Measurements from ENCODE around the gene ITGB7. TPM values are rescaled to one million over a fixed set of nuclear protein-coding genes. Genes with fewer than 3 reads are reported as not detected.

The ITGB7 gene
- total and polyA plus RNA-seq, 12 donors = 0.33 to 7.4 (median 3.7) TPM

GRCh38 chr12:53253298-53253697 is 46.2 kb upstream of the ITGB7 start:
- TF ChIP-seq POLR2A (IDR thresholded peaks at IDR 0.05) = no peak
- TF ChIP-seq, protein P1, sequence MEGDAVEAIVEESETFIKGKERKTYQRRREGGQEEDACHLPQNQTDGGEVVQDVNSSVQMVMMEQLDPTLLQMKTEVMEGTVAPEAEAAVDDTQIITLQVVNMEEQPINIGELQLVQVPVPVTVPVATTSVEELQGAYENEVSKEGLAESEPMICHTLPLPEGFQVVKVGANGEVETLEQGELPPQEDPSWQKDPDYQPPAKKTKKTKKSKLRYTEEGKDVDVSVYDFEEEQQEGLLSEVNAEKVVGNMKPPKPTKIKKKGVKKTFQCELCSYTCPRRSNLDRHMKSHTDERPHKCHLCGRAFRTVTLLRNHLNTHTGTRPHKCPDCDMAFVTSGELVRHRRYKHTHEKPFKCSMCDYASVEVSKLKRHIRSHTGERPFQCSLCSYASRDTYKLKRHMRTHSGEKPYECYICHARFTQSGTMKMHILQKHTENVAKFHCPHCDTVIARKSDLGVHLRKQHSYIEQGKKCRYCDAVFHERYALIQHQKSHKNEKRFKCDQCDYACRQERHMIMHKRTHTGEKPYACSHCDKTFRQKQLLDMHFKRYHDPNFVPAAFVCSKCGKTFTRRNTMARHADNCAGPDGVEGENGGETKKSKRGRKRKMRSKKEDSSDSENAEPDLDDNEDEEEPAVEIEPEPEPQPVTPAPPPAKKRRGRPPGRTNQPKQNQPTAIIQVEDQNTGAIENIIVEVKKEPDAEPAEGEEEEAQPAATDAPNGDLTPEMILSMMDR (IDR thresholded peaks at IDR 0.05) = no peak
- intact Hi-C loops (cut with DNase I) = loop anchor here in 1 of 2 donors (5.0 kb wide), 1 partner anchor 41 kb away; no protein-coding TSS in a partner anchor
- Histone ChIP-seq H3K9me3 (replicated peaks in 1 of 3) (no peaks in the 10 kb centered on the region), H3K27me3 (no peaks in the 10 kb centered on the region), H3K36me3 (replicated peaks in 1 of 2) (peaks cover 0 to 11% of the 10 kb centered on the region in 2 donors), H3K27ac (peak overlapping the region in 2 of 5 donors; percentile 94 to 95), H3K4me3 (no peak overlapping the region), H3K4me1 (replicated peaks in 1 of 2) (peaks cover 20 to 26% of the 10 kb centered on the region in 2 donors)
- DNase-seq = no peak
- WGBS, 4 donors = 86 to 89% (median 87%) methylated on average over 3 to 13 of the region's 13 CpGs

GRCh38 chr12:53252349-53252916 is 45.4 kb upstream of the ITGB7 start:
- peak in 2 of 7 donors; percentile 37 to 65 for DNase-seq
- TF ChIP-seq, protein P1 (IDR thresholded peaks at IDR 0.05) = peak in 1 of 6 experiments; percentile 14
- no peak for TF ChIP-seq POLR2A (IDR thresholded peaks at IDR 0.05)
- H3K4me3 ChIP-seq = peak overlapping the region in 3 of 4 donors; percentile 42 to 92 (median 79)
- WGBS, 4 donors = 0 to 9% (median 7%) methylated on average over 11 to 19 of the region's 19 CpGs
- H3K27ac ChIP-seq = peak overlapping the region in 4 of 5 donors; percentile 76 to 95 (median 92)
- H3K27me3 ChIP-seq = no peaks in the 10 kb centered on the region
- no peaks in the 10 kb centered on the region for H3K9me3 ChIP-seq (replicated peaks in 1 of 3)
- intact Hi-C loops (cut with DNase I) = loop anchor here in 1 of 2 donors (5.0 kb wide), 1 partner anchor 40 kb away; no protein-coding TSS in a partner anchor
- peaks cover 0 to 11% of the 10 kb centered on the region in 2 donors for H3K36me3 ChIP-seq (replicated peaks in 1 of 2)
- H3K4me1 ChIP-seq (replicated peaks in 1 of 2) = peaks cover 20 to 26% of the 10 kb centered on the region in 2 donors

DNA sequence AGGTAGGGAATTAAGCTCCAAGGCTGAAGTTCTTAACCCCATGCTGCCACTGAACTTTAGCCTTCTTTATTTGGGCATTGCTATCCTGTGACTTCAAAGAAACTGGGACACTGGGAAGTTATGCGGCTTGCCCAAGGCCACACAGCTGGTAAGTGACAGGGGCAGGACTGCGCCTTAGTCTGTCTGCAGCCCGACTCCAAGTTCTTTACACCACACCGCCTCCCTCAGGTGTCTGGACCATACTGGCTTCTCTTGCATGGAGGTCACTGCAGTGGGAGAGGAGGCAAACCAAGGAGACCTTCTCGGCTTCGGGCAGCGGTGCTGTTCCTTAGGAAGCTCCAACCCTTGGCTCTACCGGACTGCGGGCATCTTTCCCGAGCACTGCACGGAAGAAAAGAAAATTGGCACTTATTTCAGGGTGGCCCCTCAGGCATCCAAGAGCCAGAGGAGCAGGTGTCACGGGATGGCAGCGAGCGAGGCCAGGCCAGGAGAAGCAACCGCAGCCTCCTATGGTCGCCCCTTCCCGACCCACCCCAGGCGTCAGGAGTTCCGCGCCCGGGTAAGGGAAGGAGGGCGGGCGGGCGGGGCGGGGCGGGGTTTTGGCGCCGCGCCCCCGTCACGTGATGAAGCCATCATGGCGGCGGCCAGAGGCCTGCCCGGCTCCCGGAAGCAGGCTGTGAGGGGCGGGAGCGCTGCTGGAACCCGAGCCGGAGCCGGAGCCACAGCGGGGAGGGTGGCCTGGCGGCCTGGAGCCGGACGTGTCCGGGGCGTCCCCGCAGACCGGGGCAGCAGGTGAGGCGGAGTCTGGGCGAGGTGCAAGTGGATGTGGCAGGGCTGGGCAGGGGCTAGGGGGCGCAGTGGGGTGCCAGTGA is 44.7 kb upstream of the ITGB7 start:
- Histone ChIP-seq H3K9me3 (replicated peaks in 1 of 3) (no peaks in the 10 kb centered on the region), H3K27ac (peak overlapping the region; percentile 76 to 95 (median 91)), H3K36me3 (replicated peaks in 1 of 2) (peaks cover 0 to 11% of the 10 kb centered on the region in 2 donors), H3K4me3 (peak overlapping the region in 3 of 4 donors; percentile 42 to 92 (median 79)), H3K27me3 (no peaks in the 10 kb centered on the region), H3K4me1 (replicated peaks in 1 of 2) (peaks cover 20 to 26% of the 10 kb centered on the region in 2 donors)
- DNase-seq = peak; percentile 80 to 95 (median 92)
- intact Hi-C loops (cut with DNase I) = loop anchor here (2.0 to 5.0 kb wide), 2 partner anchors 39 kb away; no protein-coding TSS in a partner anchor
- WGBS, 4 donors = 0 to 7% (median 1%) methylated on average over 5 to 51 of the region's 51 CpGs
- TF ChIP-seq, protein P1 (IDR thresholded peaks at IDR 0.05) = peak in 4 of 6 experiments; percentile 22 to 40 (median 36)
- peak; percentile 10 to 54 for TF ChIP-seq POLR2A (IDR thresholded peaks at IDR 0.05)

DNA sequence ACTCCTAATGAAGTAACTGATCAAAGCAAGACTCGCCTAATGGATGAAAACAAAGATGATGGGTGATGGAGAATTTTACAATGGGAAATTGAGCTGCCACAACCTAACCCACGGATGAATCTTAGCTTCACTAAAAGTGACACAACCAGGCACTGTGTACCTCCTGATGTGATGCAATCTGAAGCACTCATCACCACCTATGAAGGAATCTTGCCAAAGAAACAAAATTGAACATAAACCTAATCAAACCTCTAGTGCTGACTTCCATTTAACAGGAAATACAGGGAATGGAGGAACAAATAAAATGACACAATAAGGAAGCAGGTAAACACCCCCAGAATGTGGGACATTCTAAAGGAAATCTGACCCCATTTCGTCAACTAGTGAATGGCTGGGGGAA is 38.2 kb upstream of the ITGB7 start:
- WGBS, 4 donors = 67 to 90% (median 84%) methylated on average over 3 of the region's 3 CpGs
- H3K4me3 ChIP-seq = no peak overlapping the region
- H3K4me1 ChIP-seq (replicated peaks in 1 of 2) = peaks cover under 1 to 1% of the 10 kb centered on the region in 2 donors
- no peaks in the 10 kb centered on the region for H3K36me3 ChIP-seq (replicated peaks in 1 of 2)
- H3K27ac ChIP-seq = no peak overlapping the region
- H3K9me3 ChIP-seq (replicated peaks in 1 of 3) = no peaks in the 10 kb centered on the region
- intact Hi-C loops (cut with DNase I) = no loop called here
- DNase-seq = no peak
- H3K27me3 ChIP-seq = no peaks in the 10 kb centered on the region
- TF ChIP-seq POLR2A (IDR thresholded peaks at IDR 0.05) = no peak
- TF ChIP-seq, protein P1 (IDR thresholded peaks at IDR 0.05) = no peak

Measured in adrenal gland (tissue), 12 donors.